Activated CD8-positive, alpha-beta memory T cell treated with anti-CD3 and anti-CD28 coated beads for 48 hours (primary cell): Measurements from ENCODE around the gene SYNM.

Experiments used
- DNase-seq, 3 experiments: peaks; one replicate each; pipeline ENCODE4 v3.0.0-alpha.2; 2020; ENCODE audit warnings: low read depth in 2 of 3, low spot score in 2 of 3

Gene SYNM

DNA sequence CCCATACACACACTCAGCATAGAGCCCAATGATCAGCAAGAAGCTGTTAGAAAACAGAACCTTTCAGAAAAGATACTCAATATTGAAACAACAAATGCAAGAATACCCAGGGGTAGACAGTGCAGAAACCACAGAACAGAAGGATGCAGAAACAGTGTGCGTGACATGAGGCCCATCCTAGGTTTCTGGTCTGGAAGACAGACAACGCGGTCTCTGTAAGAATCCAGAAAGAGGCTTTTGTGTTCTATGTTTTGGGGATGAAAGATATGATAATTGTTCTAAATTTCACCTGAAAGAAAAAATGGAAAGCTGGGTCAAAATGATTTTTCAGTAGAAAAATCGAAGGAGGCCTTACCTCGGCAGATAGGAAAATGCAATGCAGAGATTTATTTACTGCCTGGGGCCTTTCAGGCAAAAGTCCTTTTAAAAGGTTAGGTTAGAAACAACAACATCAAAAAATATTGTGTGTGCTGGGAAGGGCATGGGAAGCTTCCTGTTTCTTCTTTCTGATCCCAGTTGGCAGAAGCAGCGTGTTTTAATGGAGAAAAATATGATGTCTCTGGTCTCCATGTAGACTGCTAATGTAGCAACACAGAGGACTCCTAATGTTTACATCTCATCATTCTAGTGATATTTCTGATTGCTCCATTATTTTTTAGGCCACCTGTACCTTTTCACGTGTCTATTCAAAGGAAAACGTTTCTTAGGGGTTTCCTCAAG lies 17.0 kb downstream of the SYNM start:
- DNase-seq = no peak

DNA sequence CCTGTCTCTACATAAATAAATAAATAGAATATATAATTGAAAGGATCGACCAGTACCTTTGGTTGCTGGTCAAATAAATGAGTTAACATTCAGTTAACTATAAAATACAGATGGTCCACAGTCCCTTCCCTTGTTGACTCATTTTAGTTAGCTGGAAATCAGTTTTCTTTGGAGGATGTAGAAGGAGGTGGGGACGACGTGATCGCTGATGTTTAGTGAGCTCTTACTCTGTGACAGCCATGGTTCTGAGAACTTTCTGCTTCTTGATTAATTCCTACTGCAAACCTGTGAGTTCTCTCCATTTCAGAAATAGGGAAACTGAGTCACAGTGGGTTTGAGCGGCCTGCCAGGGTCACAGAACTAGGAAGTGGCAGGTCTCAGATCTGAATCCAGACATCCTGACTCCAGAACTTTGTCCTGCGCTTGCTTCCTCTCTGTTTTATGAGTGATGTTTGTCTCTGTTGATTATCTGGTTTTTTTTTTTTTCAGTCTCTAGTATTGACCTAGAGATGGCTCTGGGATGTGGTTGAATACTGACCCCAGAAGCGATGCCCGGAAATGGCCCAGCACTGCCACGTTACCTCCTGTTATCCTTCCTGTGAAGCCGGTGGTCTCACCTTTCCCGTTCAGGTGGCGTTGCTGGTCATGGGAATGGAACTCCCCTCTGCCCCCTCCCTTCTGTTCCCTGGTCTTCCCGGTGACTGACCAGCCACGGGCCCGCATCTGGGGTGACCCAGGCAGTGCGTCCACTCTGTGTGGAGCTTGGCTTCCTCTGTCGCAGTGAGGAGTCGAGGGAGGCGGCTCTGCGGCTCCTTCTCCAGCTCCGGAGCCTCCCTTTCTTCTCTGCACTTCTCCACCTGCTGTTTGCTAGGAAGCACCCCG lies 18.2 kb downstream of the SYNM start:
- no peak for DNase-seq

DNA sequence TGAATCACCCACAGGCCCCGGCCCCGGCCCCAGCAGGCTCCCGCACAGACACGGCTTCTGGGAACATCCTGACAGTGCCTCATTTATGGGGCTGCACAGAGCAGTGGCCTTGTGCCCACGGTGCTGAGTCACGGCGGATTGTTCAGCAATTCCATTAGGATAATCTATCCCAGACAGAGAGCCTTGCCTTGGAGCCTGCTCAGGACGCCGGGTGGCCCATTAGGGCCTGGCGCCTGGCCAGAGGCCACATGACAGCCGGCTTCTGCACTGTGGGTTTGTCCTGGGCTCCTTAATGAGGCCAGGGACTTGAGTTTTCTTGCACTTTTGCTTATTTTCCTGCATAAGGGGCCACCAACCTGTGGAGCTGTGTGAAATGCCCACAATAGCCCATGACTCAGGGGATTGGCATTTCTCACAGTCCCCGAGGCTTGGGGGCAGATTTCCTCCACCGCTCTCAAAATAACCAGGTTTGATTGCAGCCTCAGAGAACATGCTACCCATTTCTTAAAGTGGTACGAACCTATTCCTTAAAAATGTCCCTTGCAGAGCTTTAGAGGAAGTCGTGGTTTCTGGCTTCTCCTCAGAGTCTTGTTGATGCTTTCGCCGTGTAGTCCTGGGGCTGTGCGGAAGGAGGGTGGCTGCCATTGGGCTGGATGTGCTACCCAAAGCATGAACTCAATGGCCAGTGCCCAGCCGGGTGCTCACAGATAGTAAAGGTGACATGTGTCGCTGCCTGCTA lies 19.0 kb downstream of the SYNM start:
- no peak for DNase-seq

DNA sequence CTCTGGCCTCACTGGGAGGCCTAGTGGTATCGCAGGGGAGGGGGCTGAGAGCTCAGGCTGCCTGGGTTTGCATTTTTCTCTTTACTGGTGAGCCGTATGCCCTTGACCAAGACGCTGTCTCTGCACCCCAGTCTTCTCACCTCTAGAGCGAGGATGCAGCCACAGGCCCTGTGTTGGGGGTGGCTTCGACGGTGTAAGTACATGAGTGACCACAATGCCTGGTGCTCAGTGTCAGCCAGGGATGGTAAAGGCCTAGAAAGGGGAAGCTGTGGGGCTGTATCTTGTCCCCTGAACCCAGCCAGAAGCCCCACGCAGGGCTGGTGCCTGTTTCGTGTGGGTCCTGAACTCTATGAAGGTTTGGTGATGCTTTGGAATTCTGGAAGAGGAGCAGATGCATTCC lies 19.8 kb downstream of the SYNM start:
- no peak for DNase-seq

DNA sequence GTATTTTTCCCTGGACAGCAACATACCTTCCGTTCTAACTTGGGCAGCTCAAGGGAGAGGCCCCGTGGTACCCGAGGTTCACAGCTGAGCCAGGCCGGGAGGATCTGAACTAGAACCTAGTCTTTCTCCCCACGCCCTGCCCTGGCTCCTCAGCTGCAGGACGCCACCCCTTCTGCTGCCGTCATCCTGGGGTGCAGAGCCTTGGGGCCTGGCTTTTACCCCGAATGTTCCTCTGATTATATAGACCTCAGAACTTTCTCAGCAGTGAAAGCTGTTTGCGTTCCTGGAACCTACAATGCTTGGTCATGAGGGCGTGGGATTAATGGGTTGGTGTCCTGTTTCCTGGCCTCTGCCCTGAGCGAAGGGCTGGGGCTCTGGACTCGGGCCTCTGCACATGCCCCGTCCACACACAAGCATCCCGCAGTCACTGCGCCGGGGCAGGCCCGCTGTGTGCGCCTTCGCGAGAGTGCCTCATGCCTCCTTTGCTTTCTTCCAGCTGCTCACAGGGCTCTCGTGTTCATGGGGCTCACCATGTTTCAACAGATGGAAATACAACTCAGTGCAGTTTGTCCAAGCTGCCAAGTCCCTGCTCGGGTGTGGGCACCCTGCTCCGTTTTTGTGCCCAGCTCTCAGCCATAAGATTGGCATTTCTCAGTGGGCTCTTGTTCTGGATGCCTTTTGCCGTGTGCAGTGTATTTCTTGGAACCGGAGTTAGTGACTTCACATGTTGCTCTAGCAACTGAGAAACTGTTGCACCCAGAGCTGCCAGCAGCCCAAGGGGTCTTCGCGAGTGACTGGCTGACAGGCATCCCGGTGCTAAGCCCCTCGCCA lies 20.4 kb downstream of the SYNM start:
- no peak for DNase-seq

DNA sequence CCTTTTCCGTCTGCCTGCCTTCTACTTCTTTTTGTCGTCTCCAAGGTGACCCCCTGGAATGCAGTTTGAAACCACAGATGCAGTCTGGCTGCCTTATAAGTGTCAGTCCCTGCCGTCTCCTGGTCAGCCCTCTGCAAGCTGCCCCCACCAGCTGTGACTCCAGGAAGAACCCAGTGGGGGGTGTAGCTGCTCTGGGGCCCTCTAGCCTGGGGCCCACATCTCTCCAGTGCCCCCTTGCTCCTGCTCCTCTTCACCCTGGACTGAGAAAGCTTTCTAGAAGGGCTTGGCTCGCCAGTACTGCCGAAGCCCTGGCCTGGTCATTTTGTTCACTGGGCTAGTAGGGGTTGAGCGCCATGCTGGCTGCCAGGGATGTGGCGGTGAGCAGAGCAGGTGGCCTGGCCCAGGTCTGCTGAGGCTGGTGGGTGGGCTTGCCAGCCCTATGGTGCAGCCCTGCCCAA lies 21.3 kb downstream of the SYNM start:
- DNase-seq = no peak

DNA sequence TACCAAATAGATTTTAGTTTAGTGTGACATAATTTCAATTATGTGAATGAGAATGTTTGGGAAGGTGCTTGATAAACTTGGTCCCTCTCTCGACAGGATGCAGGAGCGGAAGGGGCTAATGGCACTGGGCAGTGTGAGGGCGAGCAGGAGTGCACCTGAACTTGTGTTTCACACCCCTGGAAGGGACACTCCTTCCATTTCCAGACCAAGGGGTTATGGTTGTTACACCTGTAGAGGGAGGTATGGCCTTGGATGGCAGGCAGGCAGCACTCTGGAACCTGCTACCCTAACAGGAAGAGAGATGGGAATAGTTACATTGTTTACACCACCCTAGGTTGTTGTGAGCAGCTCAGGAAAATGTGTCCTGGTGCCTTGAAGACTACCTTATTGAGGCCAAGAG lies 22.1 kb downstream of the SYNM start:
- DNase-seq = no peak

DNA sequence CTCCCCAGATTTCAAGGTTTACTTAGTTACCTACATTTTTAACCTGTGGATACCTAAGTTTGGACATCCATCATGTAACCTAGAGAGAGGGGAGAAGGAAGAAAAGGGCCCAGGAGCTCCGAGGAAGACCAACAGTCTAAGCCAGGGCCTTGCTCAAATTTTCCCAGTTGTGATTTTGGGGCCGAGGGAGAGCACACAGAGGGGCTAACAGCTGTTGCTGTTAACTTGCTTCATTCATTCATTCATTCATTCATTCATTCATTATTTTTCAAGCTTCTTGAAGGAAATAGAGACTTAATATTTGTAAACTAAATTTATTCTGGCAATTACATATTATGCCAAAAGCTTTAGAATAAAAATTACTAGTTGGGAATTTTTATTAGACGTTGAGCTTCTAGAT lies 22.9 kb downstream of the SYNM start:
- DNase-seq = no peak

DNA sequence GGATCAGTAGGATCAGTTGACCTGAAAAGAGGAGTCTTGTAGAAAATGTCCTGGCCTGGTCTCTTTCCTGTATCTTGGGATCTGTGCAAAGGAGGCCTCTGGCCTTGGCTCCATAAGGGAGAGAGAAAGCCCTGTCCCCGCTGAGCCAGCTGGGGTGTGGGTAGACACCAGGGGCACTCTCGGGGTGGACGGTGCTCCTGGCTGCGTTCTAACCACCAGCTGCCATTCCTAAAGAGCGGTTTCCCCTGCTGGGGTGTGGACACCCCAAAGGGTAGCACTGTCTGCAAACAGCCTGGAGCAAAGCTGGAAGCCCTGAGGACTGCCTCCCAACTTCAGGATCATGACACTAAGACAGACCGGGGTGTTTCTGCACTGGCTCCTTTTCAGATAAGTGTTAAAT lies 23.5 kb downstream of the SYNM start:
- DNase-seq = no peak

DNA sequence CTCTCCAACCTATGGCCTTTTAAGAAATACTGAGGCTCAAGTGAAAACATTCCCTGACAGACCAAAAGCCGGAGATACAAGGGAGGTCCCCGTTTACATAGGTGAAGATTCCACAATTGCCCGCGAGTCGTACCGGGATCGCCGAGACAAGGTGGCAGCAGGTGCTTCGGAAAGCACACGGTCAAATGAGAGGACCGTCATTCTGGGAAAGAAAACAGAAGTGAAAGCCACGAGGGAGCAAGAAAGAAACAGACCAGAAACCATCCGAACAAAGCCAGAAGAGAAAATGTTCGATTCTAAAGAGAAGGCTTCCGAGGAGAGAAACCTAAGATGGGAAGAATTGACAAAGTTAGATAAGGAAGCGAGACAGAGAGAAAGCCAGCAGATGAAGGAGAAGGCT lies 24.8 kb downstream of the SYNM start:
- DNase-seq = no peak

DNA sequence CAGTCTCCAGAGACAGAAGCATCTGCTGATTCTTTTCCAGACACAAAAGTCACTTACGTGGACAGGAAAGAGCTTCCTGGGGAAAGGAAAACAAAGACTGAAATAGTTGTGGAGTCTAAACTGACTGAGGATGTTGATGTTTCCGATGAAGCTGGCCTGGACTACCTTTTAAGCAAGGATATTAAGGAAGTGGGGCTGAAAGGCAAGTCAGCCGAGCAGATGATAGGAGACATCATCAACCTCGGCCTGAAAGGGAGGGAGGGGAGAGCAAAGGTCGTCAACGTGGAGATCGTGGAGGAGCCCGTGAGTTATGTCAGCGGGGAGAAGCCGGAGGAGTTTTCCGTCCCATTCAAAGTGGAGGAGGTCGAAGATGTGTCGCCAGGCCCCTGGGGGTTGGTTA lies 25.4 kb downstream of the SYNM start:
- no peak for DNase-seq

DNA sequence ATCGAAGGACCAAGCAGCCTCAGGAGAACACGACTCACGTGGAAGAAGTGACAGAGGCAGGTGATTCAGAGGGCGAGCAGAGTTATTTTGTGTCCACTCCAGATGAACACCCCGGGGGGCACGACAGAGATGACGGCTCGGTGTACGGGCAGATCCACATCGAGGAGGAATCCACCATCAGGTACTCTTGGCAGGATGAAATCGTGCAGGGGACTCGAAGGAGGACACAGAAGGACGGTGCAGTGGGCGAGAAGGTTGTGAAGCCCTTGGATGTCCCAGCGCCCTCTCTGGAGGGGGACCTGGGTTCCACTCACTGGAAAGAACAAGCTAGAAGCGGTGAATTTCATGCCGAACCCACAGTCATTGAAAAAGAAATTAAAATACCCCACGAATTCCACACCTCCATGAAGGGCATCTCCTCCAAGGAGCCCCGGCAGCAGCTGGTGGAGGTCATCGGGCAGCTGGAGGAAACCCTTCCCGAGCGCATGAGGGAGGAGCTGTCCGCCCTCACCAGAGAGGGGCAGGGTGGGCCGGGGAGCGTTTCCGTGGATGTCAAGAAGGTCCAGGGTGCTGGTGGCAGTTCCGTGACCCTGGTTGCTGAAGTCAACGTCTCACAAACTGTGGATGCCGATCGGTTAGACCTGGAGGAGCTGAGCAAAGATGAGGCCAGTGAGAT lies 26.0 kb downstream of the SYNM start:
- DNase-seq = no peak

DNA sequence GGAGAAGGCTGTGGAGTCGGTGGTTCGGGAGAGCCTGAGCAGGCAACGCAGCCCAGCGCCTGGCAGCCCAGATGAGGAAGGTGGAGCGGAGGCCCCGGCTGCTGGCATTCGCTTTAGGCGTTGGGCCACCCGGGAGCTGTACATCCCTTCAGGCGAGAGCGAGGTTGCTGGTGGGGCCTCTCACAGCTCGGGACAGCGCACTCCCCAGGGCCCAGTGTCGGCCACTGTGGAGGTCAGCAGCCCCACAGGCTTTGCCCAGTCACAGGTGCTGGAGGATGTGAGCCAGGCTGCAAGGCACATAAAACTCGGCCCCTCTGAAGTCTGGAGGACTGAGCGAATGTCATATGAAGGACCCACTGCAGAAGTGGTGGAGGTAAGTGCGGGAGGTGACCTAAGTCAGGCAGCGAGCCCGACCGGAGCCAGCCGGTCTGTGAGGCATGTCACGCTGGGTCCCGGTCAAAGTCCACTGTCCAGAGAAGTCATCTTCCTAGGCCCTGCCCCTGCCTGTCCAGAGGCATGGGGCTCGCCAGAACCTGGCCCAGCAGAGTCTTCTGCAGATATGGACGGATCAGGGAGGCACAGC lies 26.7 kb downstream of the SYNM start:
- no peak for DNase-seq

DNA sequence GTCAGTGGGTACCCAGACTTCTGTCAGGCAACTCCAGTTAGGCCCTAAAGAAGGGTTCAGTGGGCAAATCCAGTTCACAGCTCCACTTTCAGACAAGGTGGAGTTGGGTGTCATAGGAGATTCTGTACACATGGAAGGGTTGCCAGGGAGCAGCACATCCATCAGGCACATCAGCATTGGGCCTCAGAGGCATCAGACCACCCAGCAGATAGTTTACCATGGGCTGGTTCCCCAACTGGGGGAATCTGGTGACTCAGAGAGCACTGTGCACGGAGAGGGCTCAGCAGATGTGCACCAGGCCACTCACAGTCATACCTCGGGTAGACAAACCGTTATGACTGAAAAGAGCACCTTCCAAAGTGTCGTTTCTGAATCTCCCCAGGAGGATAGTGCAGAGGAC lies 27.2 kb downstream of the SYNM start:
- DNase-seq = no peak

DNA sequence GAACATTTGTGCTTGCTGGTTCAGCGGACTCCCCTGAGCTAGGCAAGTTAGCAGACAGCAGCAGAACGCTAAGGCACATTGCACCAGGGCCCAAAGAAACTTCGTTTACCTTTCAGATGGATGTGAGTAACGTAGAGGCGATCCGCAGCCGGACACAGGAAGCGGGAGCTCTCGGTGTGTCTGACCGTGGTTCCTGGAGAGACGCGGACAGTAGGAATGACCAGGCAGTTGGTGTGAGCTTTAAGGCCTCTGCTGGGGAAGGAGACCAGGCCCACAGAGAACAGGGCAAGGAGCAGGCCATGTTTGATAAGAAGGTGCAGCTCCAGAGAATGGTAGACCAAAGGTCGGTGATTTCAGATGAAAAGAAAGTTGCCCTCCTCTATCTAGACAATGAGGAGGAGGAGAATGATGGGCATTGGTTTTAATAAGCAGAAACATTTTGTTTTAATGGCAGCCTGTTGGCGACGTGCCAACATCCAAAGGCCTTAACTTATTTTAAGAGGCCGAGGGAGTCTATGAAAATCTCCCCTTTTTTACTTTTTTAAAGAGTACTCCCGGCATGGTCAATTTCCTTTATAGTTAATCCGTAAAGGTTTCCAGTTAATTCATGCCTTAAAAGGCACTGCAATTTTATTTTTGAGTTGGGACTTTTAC lies 27.9 kb downstream of the SYNM start:
- no peak for DNase-seq

DNA sequence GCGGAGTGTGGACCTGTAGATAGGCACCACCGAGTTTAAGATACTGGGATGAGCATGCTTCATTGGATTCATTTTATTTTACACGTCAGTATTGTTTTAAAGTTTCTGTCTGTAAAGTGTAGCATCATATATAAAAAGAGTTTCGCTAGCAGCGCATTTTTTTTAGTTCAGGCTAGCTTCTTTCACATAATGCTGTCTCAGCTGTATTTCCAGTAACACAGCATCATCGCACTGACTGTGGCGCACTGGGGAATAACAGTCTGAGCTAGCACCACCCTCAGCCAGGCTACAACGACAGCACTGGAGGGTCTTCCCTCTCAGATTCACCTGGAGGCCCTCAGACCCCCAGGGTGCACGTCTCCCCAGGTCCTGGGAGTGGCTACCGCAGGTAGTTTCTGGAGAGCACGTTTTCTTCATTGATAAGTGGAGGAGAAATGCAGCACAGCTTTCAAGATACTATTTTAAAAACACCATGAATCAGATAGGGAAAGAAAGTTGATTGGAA lies 29.5 kb downstream of the SYNM start:
- DNase-seq = no peak

DNA sequence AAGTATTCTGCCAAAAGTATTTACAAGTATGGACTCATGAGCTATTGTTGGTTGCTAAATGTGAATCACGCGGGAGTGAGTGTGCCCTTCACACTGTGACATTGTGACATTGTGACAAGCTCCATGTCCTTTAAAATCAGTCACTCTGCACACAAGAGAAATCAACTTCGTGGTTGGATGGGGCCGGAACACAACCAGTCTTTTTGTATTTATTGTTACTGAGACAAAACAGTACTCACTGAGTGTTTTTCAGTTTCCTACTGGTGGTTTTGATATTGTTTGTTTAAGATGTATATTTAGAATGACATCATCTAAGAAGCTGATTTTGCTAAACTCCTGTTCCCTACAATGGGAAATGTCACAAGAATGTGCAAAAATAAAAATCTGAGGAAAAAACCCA lies 30.3 kb downstream of the SYNM start:
- no peak for DNase-seq

DNA sequence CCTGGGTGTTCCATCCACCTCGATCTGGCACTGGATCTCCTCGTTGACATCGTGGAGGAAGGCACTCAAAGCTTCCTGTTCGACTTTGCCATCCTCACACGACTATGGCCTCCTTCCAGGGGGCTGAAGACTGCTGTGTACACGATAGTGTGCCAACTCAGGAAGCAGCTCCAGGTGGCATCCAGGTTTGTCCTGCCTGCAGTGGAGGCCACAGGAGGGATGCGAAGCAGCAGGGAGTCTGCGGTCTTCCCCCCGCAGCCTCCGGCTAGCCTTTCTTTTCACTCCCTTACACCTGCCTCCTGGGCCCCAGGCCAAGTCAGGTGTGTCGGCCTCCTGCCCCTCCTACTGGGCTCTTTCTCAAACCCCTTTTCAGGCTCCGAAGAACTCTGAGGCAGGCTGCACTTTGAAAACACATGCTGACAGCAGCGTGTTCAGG lies 32.2 kb downstream of the SYNM start:
- no peak for DNase-seq

DNA sequence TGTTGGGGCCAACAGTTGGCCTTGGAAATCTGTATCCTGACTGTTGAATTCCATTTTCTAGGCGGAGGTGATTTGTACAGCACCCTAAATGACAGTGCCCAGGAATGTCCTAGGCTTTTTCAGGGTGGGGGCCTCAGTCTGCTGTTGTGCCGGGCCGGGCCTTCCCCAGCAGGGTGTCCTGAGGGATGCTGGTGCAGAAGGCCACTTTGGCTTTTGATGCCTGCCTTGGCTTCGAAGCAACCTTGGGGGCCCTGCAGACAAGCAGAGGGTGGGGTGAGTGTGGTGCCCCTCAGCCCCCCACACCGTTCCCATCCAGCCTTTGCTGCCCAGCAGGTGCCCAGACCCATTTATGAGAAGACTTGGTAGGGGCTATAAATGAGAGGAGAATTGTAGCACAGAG lies 33.0 kb downstream of the SYNM start:
- no peak for DNase-seq
